Neural cell (in vitro differentiated cells): ENCODE data around the gene SERPINB1. TPM values are rescaled to one million over a fixed set of nuclear protein-coding genes. Genes with fewer than 3 reads are reported as not detected.

Experiments
- H2AFZ ChIP-seq: fragments of 200-600, 300-800 bp; sonication (generic), shearing (Covaris generic); 2 replicates; pipeline ENCODE4 v1.6.0; 2014; ENCODE audit warnings: low read depth, mild to moderate bottlenecking, antibody characterized with exemption, low read length, moderate library complexity
- H3F3A ChIP-seq: fragments of 200-600 bp; shearing (Covaris generic); 2 replicates; pipeline ENCODE4 v1.6.1; 2016; ENCODE audit warnings: mild to moderate bottlenecking, moderate library complexity, mixed read lengths, antibody characterized with exemption, low read length; ENCODE audit not compliant: insufficient read depth, poor library complexity, severe bottlenecking
- H3K27ac ChIP-seq: fragments of 200-600, 300-800 bp; sonication (generic), shearing (Covaris generic); 2 replicates; pipeline ENCODE4 v1.5.1; 2014; ENCODE audit warnings: mild to moderate bottlenecking, low read length, moderate library complexity
- H3K27me3 ChIP-seq: fragments of 300-800, 200-600 bp; sonication (generic), shearing (Covaris generic); 2 replicates; pipeline ENCODE4 v1.6.0; 2014; ENCODE audit warnings: mild to moderate bottlenecking, low read depth, low read length, moderate library complexity; ENCODE audit not compliant: insufficient read depth
- H3K36me3 ChIP-seq: fragments of 300-800, 200-600 bp; sonication (generic), shearing (Covaris generic); 2 replicates; pipeline ENCODE4 v1.5.1; 2014; ENCODE audit warnings: mild to moderate bottlenecking, antibody characterized with exemption, low read length, moderate library complexity; ENCODE audit not compliant: insufficient read depth
- H3K4me2 ChIP-seq: fragments of 300-800, 200-600 bp; sonication (generic), shearing (Covaris generic); 2 replicates; pipeline ENCODE4 v1.6.0; 2014; ENCODE audit warnings: mild to moderate bottlenecking, low read length
- H3K4me3 ChIP-seq: fragments of 300-800, 200-600 bp; sonication (generic), shearing (Covaris generic); 2 replicates; pipeline ENCODE4 v1.5.1; 2014; ENCODE audit warnings: mild to moderate bottlenecking, low read length, moderate library complexity
- H3K79me2 ChIP-seq: fragments of 200-600 bp; shearing (Covaris generic); replicated peaks from 2 replicates; pipeline ENCODE4 v1.6.0; 2014; ENCODE audit warnings: mild to moderate bottlenecking, low read length, moderate library complexity; ENCODE audit not compliant: insufficient read depth
- H3K9ac ChIP-seq: fragments of 300-800, 200-600 bp; sonication (generic), shearing (Covaris generic); 2 replicates; pipeline ENCODE4 v1.6.1; 2016; ENCODE audit warnings: mild to moderate bottlenecking, low read length, mixed read lengths
- H3K9me2 ChIP-seq: fragments of 200-600 bp; shearing (Covaris generic); 2 replicates; pipeline ENCODE4 v1.6.1; 2016; ENCODE audit warnings: mild to moderate bottlenecking, low read length, mixed read lengths; ENCODE audit not compliant: insufficient read depth
- H3K9me3 ChIP-seq: fragments of 200-600, 300-800 bp; sonication (generic), shearing (Covaris generic); 2 replicates; pipeline ENCODE4 v1.6.1; 2016; ENCODE audit warnings: mild to moderate bottlenecking, mixed run types, low read length, moderate library complexity, mixed read lengths
- H4K20me1 ChIP-seq: fragments of 200-600 bp; shearing (Covaris generic); 2 replicates; pipeline ENCODE4 v1.6.1; 2016; ENCODE audit warnings: mild to moderate bottlenecking, mixed run types; ENCODE audit not compliant: insufficient read depth
- EP300 ChIP-seq: fragments of 450-650 bp; conservative IDR thresholded peaks from 2 replicates; pipeline ENCODE4 v1.6.1; 2014; ENCODE audit warnings: antibody characterized with exemption, mild to moderate bottlenecking, moderate library complexity; ENCODE audit not compliant: poor library complexity, severe bottlenecking
- EZH2 ChIP-seq: fragments of 200-600, 300-800 bp; shearing (Covaris generic), sonication (generic); IDR thresholded peaks from 2 replicates; pipeline ENCODE4 v1.6.1; 2014; ENCODE audit warnings: antibody characterized with exemption, low read length, borderline replicate concordance, mild to moderate bottlenecking; ENCODE audit not compliant: insufficient read depth, poor library complexity, severe bottlenecking
- MXI1 ChIP-seq: fragments of 450-650 bp; conservative IDR thresholded peaks from 2 replicates; pipeline ENCODE4 v1.6.1; 2014; ENCODE audit warnings: antibody characterized with exemption, mild to moderate bottlenecking; ENCODE audit not compliant: poor library complexity, severe bottlenecking
- POLR2AphosphoS5 ChIP-seq: IDR thresholded peaks from 2 replicates; pipeline ENCODE4 v1.6.1; 2012
- RAD21 ChIP-seq: fragments of 450-650 bp; conservative IDR thresholded peaks from 2 replicates; pipeline ENCODE4 v1.6.1; 2014; ENCODE audit warnings: antibody characterized with exemption, mild to moderate bottlenecking, moderate library complexity
- REST ChIP-seq: IDR thresholded peaks from 2 replicates; pipeline ENCODE4 v1.6.1; 2012; ENCODE audit warnings: borderline replicate concordance
- SMC3 ChIP-seq: fragments of 450-650 bp; conservative IDR thresholded peaks from 2 replicates; pipeline ENCODE4 v1.6.1; 2014; ENCODE audit warnings: antibody characterized with exemption, mild to moderate bottlenecking, moderate library complexity; ENCODE audit not compliant: poor library complexity
- TAF1 ChIP-seq: IDR thresholded peaks from 2 replicates; pipeline ENCODE4 v1.6.1; 2012; ENCODE audit warnings: low read depth
- polyA plus RNA-seq: library from polyadenylated mRNA; depleted of rRNA; stranded (reverse); fragments of >200 nt; gene quantifications from 2 replicates; pipeline ENCODE4 v1.2.3, GENCODE V29; 2014
- TF ChIP-seq, protein P1 (sequence below): fragments of 450-650 bp; IDR thresholded peaks from 2 replicates; pipeline ENCODE4 v1.5.1; 2014; ENCODE audit warnings: antibody characterized with exemption, mild to moderate bottlenecking, moderate library complexity; ENCODE audit not compliant: poor library complexity, severe bottlenecking

SERPINB1 gene
- polyA plus RNA-seq, 1 donor from 2014 or later, result not detected

DNA sequence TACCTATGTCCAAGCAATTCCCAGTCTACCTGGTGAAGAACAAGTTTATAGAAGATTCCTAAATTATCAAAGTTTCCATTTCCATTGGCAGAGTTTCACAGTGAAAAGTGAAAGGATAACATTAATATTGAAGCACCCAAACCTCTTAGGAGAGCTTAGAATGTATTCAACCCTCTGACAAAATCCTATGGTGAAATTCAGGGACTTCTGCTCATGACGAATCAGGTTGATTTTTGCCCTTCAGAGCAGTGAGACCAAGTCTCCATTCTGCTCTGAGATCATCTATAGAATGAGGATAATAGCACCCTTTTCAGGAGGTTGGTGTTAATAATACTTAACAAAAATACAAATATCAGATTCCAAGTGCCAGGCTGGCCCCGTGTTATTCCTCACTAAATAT is 15.5 kb downstream of the SERPINB1 start:
- Histone ChIP-seq H3K9ac (no peak overlapping the region), H4K20me1 (no peaks in the 10 kb centered on the region), H3K79me2 (no peaks in the 10 kb centered on the region), H3K27me3 (no peaks in the 10 kb centered on the region), H3K36me3 (no peaks in the 10 kb centered on the region), H3K27ac (no peak overlapping the region), H2AFZ (no peak overlapping the region), H3K4me2 (no peak overlapping the region), H3F3A (no peaks in the 10 kb centered on the region), H3K9me3 (no peaks in the 10 kb centered on the region), H3K4me3 (no peak overlapping the region), H3K9me2 (no peaks in the 10 kb centered on the region)
- TF ChIP-seq REST (no peak), EZH2 (no peak), RAD21 (no peak)

- Histone ChIP-seq H3K27me3 (no peaks in the 10 kb centered on the region), H3K9me2 (no peaks in the 10 kb centered on the region), H3K4me2 (no peak overlapping the region), H4K20me1 (no peaks in the 10 kb centered on the region), H2AFZ (no peak overlapping the region), H3K27ac (no peak overlapping the region), H3K9me3 (no peaks in the 10 kb centered on the region), H3F3A (no peaks in the 10 kb centered on the region), H3K9ac (no peak overlapping the region), H3K36me3 (no peaks in the 10 kb centered on the region), H3K79me2 (no peaks in the 10 kb centered on the region), H3K4me3 (no peak overlapping the region)
- TF ChIP-seq RAD21 (no peak), MXI1 (no peak), REST (no peak), EP300 (no peak), TAF1 (no peak), POLR2AphosphoS5 (no peak), SMC3 (no peak), EZH2 (no peak)
- TF ChIP-seq, protein P1, sequence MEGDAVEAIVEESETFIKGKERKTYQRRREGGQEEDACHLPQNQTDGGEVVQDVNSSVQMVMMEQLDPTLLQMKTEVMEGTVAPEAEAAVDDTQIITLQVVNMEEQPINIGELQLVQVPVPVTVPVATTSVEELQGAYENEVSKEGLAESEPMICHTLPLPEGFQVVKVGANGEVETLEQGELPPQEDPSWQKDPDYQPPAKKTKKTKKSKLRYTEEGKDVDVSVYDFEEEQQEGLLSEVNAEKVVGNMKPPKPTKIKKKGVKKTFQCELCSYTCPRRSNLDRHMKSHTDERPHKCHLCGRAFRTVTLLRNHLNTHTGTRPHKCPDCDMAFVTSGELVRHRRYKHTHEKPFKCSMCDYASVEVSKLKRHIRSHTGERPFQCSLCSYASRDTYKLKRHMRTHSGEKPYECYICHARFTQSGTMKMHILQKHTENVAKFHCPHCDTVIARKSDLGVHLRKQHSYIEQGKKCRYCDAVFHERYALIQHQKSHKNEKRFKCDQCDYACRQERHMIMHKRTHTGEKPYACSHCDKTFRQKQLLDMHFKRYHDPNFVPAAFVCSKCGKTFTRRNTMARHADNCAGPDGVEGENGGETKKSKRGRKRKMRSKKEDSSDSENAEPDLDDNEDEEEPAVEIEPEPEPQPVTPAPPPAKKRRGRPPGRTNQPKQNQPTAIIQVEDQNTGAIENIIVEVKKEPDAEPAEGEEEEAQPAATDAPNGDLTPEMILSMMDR, result no peak
Observed at GRCh38 chr6:2823104-2823850, 18.4 kb downstream of the SERPINB1 start.
